H4 (cell line): Measurements from ENCODE around the gene PYGM. TPM values are rescaled to one million over a fixed set of nuclear protein-coding genes. Genes with fewer than 3 reads are reported as not detected.

Experiments
- DNase-seq: peaks from one replicate; pipeline ENCODE4 v3.0.0-alpha.2; 2015; ENCODE audit warnings: low spot score
- total RNA-seq: library from RNA; depleted of rRNA; stranded (reverse); fragments of >200 nt; shearing (Covaris generic); gene quantifications from 2 replicates; pipeline ENCODE4 v1.2.3, GENCODE V29; 2014

Gene PYGM
- total RNA-seq, 1 experiment from 2014 or later = 0.25 TPM

GRCh38 chr11:64735725-64736259 lies 24.0 kb downstream of the PYGM start:
- DNase-seq = no peak

DNA sequence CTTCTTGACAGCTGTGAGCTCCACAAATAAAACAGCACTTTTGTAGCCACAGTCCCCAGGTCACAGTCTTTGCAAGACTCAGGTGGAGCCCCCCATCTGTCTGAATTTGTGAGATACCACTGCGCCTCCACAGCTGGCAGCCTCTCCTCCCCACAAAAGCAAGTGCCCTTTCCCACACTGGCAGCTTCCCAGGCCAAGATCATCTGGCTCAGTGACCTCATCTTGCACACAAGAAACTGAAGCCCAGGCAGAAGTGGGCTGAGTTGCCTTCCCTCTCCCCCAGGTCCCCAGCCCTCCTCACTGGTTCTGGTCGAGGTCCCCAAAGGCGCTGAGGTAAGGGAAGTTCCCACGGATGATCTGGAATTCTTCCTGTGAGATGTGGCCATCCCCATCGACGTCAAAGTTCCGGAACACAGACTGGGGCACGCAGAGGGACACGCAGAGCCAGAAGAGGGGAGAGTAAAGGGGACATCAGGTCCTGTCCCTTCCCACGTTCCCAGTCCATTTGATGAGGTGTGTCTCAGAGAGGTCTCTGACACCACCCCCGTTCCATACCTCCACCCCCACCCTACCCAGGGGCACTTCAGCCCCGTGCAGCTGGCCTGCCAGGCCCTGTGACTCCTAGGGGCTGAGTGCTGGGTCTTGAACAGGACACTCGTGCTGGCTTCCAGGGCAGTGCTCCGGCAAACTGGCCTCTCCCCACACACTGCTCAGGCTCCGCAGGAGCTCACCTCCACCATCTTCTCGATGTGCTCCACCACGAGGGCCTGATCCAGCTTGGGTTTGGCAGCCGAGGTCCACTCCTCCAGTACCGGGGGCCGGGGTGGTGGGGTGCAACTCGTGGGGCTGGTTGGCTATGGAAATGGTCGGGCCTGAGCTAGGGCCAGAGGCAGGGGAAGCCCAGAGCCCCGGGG lies 24.7 kb downstream of the PYGM start:
- DNase-seq = no peak

DNA sequence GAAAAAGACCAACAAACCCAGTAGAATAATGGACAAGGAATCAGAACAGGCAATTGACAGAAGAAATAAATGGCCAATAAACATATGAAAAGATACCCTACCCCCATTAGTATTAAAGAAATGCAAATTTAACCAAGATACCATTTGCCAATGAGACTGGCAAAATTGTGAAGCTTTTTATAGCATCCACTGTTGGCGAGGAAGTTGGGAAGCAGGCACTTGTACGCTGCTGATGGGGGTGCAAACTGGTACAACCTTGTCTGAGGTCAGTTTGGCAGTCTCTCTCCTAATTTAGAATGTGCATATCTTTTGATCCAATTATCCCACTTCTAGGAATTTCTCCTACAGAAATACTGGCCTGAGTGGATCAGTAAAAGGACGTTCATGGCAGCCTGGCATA lies 28.2 kb downstream of the PYGM start:
- no peak for DNase-seq

- DNase-seq = no peak
Measured at GRCh38 chr11:64729851-64730382, 29.9 kb downstream of the PYGM start.

GRCh38 chr11:64728757-64729365 lies 30.9 kb downstream of the PYGM start:
- DNase-seq = no peak

DNA sequence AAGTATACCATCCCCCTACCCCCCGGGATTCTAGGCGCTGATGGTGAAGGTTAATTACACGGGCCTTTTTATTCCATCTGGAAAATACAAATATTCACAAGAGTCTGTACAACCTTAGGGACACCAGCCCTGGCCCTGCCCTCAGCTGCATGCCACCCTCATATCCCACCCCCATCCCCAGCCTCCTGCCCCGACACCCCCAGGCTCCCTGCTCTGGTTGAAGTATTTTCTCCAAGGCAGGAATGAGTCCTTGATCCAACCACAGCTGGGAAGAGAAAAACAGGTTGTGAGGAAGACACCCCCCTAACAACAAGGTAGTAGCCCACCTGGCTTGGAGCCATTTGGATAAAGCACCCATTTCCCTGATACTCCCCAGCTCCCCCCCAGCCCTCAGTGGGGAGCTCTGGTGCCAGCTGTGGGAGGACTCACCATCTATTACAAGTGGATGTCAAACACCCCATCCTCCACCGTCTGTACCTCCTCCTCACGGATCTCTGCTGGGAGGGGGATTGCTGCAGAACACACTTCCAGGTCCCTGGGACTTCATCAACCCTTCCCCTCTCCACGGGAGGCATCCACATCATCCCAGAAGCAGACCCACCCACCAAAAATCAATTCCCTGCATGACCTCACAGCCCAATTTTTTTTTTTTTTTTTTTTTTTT lies 32.8 kb downstream of the PYGM start:
- DNase-seq = no peak

DNA sequence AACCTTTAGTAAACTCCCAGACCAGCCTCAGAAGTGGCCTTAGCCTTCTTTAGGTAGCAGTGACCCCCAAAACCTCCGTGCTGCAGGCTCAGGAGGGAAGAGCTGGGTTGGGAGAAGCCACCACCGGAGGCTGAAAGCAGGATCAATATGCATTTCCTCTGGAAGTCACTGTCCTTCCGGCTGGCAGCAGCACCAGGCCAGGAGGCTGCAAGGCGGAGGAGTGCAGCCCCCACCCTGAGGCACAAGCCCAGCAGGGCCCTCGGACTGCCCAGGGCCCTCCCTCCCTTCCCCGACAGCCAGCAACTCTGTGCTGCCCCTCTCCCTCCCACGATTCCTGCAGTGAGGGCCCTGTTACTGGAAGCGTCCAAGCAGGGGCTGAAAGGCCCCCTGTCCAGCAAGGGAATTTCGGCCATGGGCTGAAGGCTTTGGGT lies 33.5 kb downstream of the PYGM start:
- DNase-seq = no peak

DNA sequence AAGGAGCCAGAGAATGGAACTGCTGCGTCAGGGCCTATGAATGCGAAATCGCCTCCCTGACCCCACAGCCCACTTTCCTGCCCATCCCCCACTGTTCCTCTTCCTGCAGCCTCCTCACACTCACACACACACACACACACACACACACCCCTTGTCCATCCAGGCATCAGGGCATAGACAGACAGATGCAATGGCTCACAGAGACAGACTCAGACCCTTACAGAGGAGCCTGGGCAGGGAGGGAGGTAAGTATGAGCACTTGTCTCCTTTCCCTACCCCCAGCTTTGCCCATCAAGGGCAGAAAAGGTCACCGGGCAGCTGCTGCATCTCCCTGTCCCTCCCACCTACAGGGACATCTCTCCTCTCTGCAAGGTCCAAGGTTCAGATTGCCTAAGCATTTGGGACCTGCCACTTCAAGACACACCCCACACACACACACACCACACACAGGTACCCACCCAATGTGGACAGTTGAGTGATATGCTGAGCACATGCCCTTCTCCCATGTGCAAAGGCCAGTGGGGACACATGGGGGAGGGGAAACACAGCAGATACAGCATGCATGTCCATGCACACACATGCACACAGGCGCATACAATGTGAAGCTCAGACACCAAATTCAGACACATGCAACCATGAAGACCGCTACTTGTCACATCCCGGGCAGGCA lies 34.8 kb downstream of the PYGM start:
- no peak for DNase-seq

GRCh38 chr11:64723907-64724862 lies 35.6 kb downstream of the PYGM start:
- no peak for DNase-seq

- peak; percentile 81 for DNase-seq
Measured at GRCh38 chr11:64723117-64723906, 36.5 kb downstream of the PYGM start, which contains the start of gene NRXN2. Gene NRXN2 (minus strand): TSS chr11:64723197. CDS start chr11:64713699, 9,498 bp downstream.

DNA sequence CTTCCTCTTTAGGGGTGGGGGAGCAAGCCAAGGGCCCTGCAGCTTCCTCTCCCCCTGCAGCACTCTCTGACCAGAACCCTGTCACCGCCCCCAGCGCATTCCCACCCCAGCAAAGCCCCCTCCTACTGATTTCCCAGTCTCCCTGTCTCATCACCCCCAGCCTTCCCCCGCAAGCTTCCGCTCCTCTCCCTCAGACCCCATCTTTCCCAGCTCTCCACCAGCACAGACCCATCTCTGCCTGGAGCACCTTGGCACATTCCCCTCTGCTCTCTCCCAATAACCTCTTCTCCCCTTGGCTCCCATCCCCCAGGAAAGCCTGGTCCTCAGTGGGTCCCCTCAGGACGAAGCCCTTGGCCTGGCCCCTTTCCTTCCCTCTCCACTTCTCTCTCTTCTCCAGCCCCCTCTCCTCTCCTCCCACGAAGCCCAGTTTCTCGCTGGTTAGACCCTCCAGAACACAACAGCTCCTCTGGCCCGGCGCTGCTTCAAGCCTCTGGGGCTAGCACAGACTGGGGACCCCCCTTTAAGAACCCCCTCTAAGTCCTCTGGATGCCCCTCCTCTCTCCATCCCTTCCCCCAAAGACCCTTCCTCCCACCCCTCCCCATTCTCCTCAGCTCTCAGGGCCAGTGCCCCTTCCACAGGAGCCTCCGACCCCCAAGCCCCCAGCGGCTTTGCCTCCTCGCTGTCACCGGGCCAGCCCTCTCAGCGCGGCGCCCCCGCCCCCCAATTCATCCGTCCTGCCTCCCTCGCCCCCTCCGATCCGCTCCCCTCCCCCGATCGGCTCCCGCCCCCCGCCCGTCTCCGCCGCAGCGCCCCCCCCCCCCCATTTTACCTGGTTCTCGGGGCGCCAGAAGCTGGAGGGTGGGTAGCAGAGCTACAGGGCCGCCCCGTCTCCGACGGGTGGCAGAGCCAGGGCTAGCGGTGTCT lies 37.4 kb downstream of the PYGM start:
- DNase-seq = no peak

DNA sequence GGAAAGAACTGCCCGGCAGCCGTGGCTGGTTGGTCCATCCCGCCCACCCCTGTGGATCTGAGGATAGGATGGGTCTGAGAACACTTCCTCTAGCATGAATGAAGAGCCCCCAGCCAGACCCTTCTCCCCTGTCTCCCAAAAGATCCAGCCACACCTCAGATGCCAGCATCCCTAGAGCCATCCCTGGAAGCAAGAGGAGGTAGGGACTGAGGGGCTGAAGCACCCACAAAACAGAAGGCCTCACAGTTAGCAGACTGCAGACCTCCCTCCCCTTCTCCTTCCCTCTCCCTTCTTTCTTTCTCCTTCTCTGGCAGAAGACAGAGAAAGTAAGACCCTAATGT lies 38.4 kb downstream of the PYGM start:
- no peak for DNase-seq

GRCh38 chr11:64720640-64721358 lies 39.0 kb downstream of the PYGM start:
- DNase-seq = no peak

DNA sequence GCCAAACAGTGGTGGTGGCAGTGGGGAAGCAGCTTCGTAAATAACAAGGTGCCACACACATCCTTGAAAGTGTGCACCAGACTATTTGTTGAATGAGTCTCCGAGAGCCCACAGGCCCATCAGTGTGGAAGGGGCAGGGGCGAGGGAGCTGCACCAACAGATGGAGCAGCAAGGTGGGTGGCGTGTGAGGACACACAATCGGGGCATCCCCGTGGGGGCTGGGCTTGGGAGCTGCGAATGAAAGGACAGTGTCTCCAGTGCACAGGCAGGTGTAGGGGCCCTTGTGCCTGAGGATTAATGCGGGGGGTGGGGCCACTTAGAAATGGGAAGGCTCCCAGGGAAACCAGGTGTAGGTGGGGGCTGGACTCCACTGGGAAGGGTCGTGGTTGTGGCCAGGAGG lies 39.6 kb downstream of the PYGM start:
- no peak for DNase-seq

DNA sequence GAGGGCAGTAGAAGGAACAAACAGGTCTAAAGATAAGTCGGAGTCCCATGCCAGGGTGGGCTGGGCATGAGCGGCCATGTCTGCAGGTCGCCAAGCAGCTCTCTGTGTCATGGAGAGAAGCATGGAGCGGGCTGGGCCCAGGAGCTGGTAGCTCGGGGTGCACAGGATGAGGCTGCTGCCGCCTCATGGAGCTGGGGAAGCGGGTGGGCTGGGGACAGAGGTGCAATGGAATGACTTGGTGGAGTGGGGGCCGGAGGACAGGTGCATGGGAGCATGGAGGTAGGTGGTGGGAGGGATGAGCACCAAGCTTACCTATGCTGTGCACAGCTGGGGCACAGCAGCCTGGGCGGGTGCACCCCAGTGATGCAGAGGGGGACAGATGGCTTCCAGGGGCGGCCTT lies 40.4 kb downstream of the PYGM start:
- DNase-seq = no peak

- no peak for DNase-seq
Measured at GRCh38 chr11:64718780-64719124, 41.0 kb downstream of the PYGM start.

DNA sequence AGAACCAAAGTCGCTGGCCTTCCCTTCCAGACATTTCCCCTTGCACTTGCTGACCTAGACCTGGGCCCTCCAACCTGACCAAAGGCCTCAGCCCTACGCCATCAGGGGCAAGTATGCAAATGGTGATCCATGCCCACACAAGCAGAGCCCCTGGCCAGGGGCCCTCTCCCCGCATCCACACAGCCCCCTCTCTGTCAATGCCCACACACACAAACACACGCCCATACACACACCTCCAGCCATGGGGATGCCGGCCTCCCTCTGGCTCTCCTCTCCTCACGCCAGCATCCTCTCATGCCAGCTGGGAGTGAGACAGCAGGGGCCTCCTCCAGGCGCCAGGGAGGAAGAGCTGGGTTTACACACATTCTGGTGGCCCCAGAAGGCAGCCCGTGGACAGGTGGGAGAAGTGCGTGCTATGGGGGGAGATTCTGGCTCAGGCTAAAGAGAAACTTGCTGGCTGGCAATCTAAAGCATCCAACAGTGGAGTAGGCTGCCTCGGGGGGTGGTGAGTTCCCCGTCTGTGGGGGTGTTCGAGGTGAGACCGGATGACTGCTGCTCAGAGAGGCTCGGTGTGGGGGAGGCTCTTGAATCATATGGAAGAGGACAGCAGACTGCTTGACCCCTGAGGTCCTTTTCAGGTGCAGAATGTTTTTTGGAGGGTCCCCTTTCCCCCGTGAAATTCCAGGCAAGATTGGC lies 41.5 kb downstream of the PYGM start:
- DNase-seq = no peak

GRCh38 chr11:64717268-64717578 lies 42.6 kb downstream of the PYGM start:
- DNase-seq = no peak
